Measurements from ENCODE around the gene NUDT1. TPM values are rescaled to one million over a fixed set of nuclear protein-coding genes. Genes with fewer than 3 reads are reported as not detected.

Gene NUDT1
- total RNA-seq, 1 experiment from 2014 or later, result 84.7 TPM

DNA sequence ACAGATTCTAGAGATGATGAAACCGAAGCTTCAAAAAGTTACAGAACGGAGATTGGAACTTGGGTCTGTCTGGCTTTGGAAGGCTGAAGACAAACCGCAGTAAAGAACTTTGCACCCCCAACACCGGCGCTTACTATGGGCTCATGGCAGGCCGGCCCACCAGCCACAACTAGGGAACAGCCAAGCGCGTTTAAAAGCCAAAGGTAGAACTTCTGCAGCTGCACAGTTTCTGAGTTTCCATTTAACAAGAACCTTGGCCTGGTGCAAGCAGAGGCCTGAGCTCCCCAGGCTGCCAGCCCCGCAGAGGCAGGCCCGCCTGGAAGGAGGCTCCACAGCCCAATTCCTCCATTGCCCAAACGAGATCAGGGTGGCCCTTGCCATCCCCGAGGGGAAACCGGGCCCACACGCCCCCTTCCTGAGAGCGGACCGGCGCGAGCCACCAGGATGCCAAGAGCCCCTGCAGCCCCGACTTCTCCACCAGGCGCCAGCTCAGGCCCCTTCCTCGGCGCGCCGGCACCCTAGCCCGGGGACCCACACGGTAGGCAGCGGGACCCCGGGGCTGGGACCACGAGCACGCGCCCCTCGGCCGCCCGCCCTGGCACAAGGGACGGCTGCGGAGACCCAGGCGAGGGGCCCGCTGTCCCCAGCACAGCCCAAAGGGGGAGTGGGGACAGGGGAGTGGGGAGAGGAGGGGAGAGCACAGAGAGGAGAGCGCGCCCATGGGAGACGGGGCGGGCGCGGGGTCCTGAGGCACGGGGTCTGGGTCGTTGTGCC lies 9.8 kb upstream of the NUDT1 start:
- no peak overlapping the region for H3K18ac ChIP-seq (ENCODE audit: insufficient read length, low read depth, low read length)
- H3K4ac ChIP-seq (ENCODE audit: low read depth, low read length), result no peak overlapping the region
- peaks cover 13% of the 10 kb centered on the region for H3K23me2 ChIP-seq (ENCODE audit: insufficient read length, low read depth, low read length, poor library complexity, severe bottlenecking)
- TF ChIP-seq CTCF (conservative IDR thresholded peaks at IDR 0.05), result 0 out of 3 replicates have a peak, but pooled peaks have one; percentile 7
- H3K27ac ChIP-seq (ENCODE audit: insufficient read length, low read depth, low read length), result no peak overlapping the region
- WGBS (ENCODE audit: extremely low coverage, insufficient read length, low lambda C conversion rate), result no CpG with 5 or more reads among the region's 46 CpGs
- Mint-ChIP-seq H3K27ac (0 out of 7 replicates have a peak overlapping the region, but pooled peaks of 2 of the 3 experiments have one; percentile 22 to 31), H3K36me3 (ENCODE audit: insufficient read depth in 1 of 3, low read depth in 3 of 3) (peaks cover 27 to 60% (median 50%) of the 10 kb centered on the region in 3 experiments), H3K4me3 (peak overlapping the region; percentile 76 to 92), H3K27me3 (ENCODE audit: low read depth) (no peaks in the 10 kb centered on the region), H3K4me1 (peaks cover 12% of the 10 kb centered on the region in 2 experiments), H3K9me3 (no peaks in the 10 kb centered on the region)
- no peak overlapping the region for H2BK15ac ChIP-seq (ENCODE audit: low read depth, low read length)
- H4K5ac ChIP-seq (ENCODE audit: insufficient read length, low read depth, low read length), result no peak overlapping the region
- H2BK20ac ChIP-seq (ENCODE audit: low read depth, low read length, poor library complexity, severe bottlenecking), result no peak overlapping the region
- peak overlapping the region; percentile 95 for H3K4me2 ChIP-seq (ENCODE audit: insufficient read depth, insufficient read length, low read length)
- peak overlapping the region; percentile 51 for H3K14ac ChIP-seq (ENCODE audit: insufficient read depth, low read length)
- H2AFZ ChIP-seq (ENCODE audit: low read length), result no peak overlapping the region
- no peaks in the 10 kb centered on the region for H3K9me3 ChIP-seq (ENCODE audit: control insufficient read depth, low read depth, low read length)
- no peaks in the 10 kb centered on the region for H3K27me3 ChIP-seq (ENCODE audit: insufficient read depth, low read length)
- DNase-seq, result no peak
- no peak overlapping the region for H2AK5ac ChIP-seq (ENCODE audit: insufficient read length, low read length)
- peak overlapping the region; percentile 87 for H3K9ac ChIP-seq (ENCODE audit: extremely low read depth, insufficient read length, low read length)
- no peak overlapping the region for H4K91ac ChIP-seq (ENCODE audit: insufficient read length, low read depth, low read length)
- H3K4me1 ChIP-seq (ENCODE audit: insufficient read depth, low read length), result no peaks in the 10 kb centered on the region
- H4K20me1 ChIP-seq (ENCODE audit: control insufficient read depth, insufficient read depth, insufficient read length), result no peaks in the 10 kb centered on the region
- no peak overlapping the region for H3K56ac ChIP-seq (ENCODE audit: insufficient read length, low read depth, low read length)
- H4K8ac ChIP-seq (replicated peaks; ENCODE audit: insufficient read length, low read depth, low read length), result no peak overlapping the region
- H2BK12ac ChIP-seq (ENCODE audit: insufficient read length, low read depth, low read length), result no peak overlapping the region
- H3K23ac ChIP-seq (ENCODE audit: insufficient read length, low read depth, low read length), result no peak overlapping the region
- H3K79me1 ChIP-seq (ENCODE audit: insufficient read depth, low read depth, low read length, poor library complexity, severe bottlenecking), result peaks cover 12% of the 10 kb centered on the region
- no peak overlapping the region for H3T11ph ChIP-seq (ENCODE audit: low read length)
- H2BK5ac ChIP-seq (ENCODE audit: insufficient read length, low read length), result no peak overlapping the region
- H3K79me2 ChIP-seq (ENCODE audit: insufficient read depth, low read length), result peaks cover 5% of the 10 kb centered on the region; the same call in 1 of the 2 replicates
- H2BK120ac ChIP-seq (ENCODE audit: low read depth, low read length, poor library complexity, severe bottlenecking), result no peak overlapping the region
